A673 (cell line): ENCODE data around the gene IDUA. TPM values are rescaled to one million over a fixed set of nuclear protein-coding genes. Genes with fewer than 3 reads are reported as not detected.

ENCODE experiments used
- BruUV-seq: library from RNA; stranded (reverse); fragments of 400-500 nt; replicated peaks from 2 replicates; lab custom pipeline; 2021; lab: Mats Ljungman, UMichigan
- CTCF ChIA-PET: fragments of 300-600 bp; sonication (Branson Sonifier 250); formaldehyde crosslinking; loops from one replicate; lab custom pipeline; 2022; ENCODE audit warnings: antibody characterized with exemption; lab: Charles Lee
- POLR2A ChIA-PET: fragments of 300-600 bp; sonication (Branson Sonifier 250); formaldehyde crosslinking; loops from one replicate; lab custom pipeline; 2022; ENCODE audit warnings: antibody characterized with exemption; ENCODE audit not compliant: low non-redundant PET; lab: Charles Lee
- DNase-seq: peaks from one replicate; pipeline ENCODE4 v3.0.0-alpha.2; 2015; ENCODE audit warnings: low spot score
- H3K27ac ChIP-seq: fragments of 200-600 bp; sonication (generic); 2 replicates; pipeline ENCODE4 v1.5.1; 2016; ENCODE audit warnings: mixed run types, low read depth, mild to moderate bottlenecking, mixed read lengths, antibody characterized with exemption, low read length; ENCODE audit not compliant: poor library complexity, severe bottlenecking
- H3K27me3 ChIP-seq: fragments of 200-600 bp; sonication (generic); replicated peaks from 2 replicates; pipeline ENCODE4 v1.6.1; 2017; ENCODE audit warnings: mixed run types, low read depth, mild to moderate bottlenecking, mixed read lengths, antibody characterized with exemption, low read length; ENCODE audit not compliant: insufficient read depth, poor library complexity
- H3K36me3 ChIP-seq: fragments of 200-600 bp; sonication (generic); 2 replicates; pipeline ENCODE4 v1.6.1; 2016; ENCODE audit warnings: mixed run types, mild to moderate bottlenecking, mixed read lengths, antibody characterized with exemption, low read length; ENCODE audit not compliant: insufficient read depth, poor library complexity, severe bottlenecking
- H3K4me1 ChIP-seq: fragments of 200-600 bp; sonication (generic); 2 replicates; pipeline ENCODE4 v1.6.1; 2017; ENCODE audit warnings: mixed run types, mild to moderate bottlenecking, mixed read lengths, antibody characterized with exemption, low read length; ENCODE audit not compliant: insufficient read depth, poor library complexity, severe bottlenecking
- H3K4me3 ChIP-seq: fragments of 200-600 bp; sonication (generic); 2 replicates; pipeline ENCODE4 v1.5.1; 2016; ENCODE audit warnings: low read depth, mixed run types, mild to moderate bottlenecking, mixed read lengths, low read length; ENCODE audit not compliant: poor library complexity, severe bottlenecking
- H3K9me3 ChIP-seq: fragments of 200-600 bp; sonication (generic); 2 replicates; pipeline ENCODE4 v1.6.1; 2016; ENCODE audit warnings: mixed run types, low read depth, mild to moderate bottlenecking, mixed read lengths, antibody characterized with exemption, low read length; ENCODE audit not compliant: poor library complexity, severe bottlenecking
- CTCF ChIP-seq: fragments of 300-800, 200-600 bp; sonication (generic); conservative IDR thresholded peaks from 2 replicates; pipeline ENCODE4 v1.5.1; 2017; ENCODE audit warnings: low read depth, mild to moderate bottlenecking, antibody characterized with exemption, low read length, moderate library complexity, mixed read lengths
- EZH2 ChIP-seq: fragments of 200-600 bp; sonication (generic); IDR thresholded peaks from 2 replicates; pipeline ENCODE4 v1.6.1; 2017; ENCODE audit warnings: borderline replicate concordance, low read depth, mild to moderate bottlenecking, mixed read lengths, antibody characterized with exemption, low read length; ENCODE audit not compliant: poor library complexity, severe bottlenecking
- intact Hi-C: fragments of 100-400 bp; cut with micrococcal nuclease; formaldehyde crosslinking; loops from one replicate; pipeline ENCODE4 v1.10.0; 2022; ENCODE audit not compliant: unreplicated experiment
- total RNA-seq: library from RNA; stranded (reverse); gene quantifications from 2 replicates; pipeline ENCODE4 v1.2.3, GENCODE V29; 2021

The IDUA gene
- total RNA-seq, 1 experiment from 2014 or later, result 12.3 TPM

GRCh38 chr4:1004557-1005485 is 18.0 kb downstream of the IDUA start:
- Histone ChIP-seq H3K36me3 (no peaks in the 10 kb centered on the region), H3K9me3 (no peaks in the 10 kb centered on the region), H3K4me3 (no peak overlapping the region), H3K4me1 (peaks cover 4% of the 10 kb centered on the region), H3K27ac (no peak overlapping the region), H3K27me3 (peaks cover 90% of the 10 kb centered on the region)
- CTCF ChIA-PET, result no interaction called here
- POLR2A ChIA-PET, result no interaction called here
- BruUV-seq, result no TSS peak
- intact Hi-C loops, result no loop called here
- TF ChIP-seq CTCF (no peak), EZH2 (no peak)
- no peak for DNase-seq

GRCh38 chr4:1006856-1007255 is 20.0 kb downstream of the IDUA start:
- DNase-seq, result no peak
- Histone ChIP-seq H3K27ac (no peak overlapping the region), H3K4me3 (no peak overlapping the region), H3K27me3 (peaks cover 70% of the 10 kb centered on the region), H3K36me3 (no peaks in the 10 kb centered on the region), H3K4me1 (peaks cover 13% of the 10 kb centered on the region), H3K9me3 (no peaks in the 10 kb centered on the region)
- intact Hi-C loops, result no loop called here
- TF ChIP-seq CTCF (no peak), EZH2 (no peak)
- POLR2A ChIA-PET, result no interaction called here
- BruUV-seq, result no TSS peak
- CTCF ChIA-PET, result no interaction called here

DNA sequence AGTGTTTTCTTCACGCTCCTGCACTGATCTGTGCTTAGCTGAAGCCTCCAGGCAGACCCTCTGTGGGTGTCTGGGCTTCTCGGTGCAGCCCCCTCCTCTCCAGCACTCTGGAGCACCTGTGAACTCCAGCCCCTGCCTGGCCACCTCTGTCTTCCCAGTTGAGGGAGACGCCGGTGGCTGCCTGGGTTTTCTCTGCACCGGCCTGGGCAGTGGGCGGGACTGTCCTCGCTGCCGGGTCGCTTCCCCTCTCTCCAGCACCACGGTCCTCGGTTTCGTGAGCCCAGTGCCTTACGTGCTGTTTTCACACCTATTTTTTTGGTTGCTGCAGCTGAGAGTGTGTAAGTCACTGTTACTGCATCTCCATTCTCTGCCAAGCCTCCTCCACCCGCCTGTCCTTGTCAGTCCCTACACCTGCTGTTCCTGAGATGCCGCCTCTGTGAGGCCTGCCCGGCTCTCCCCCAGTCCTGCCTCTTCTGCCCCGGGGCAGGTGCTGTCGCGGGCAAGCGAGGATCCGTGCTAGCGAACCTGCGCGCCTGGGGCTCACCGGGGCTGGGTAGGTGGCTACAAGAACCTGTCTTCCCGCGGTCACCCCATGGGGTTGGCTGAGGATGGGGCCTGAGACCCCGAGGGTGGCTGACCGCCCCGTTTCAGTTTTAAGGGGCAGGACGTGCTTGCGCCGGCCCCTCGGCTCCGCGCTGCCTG is 22.1 kb downstream of the IDUA start:
- H3K27me3 ChIP-seq, result peaks cover 49% of the 10 kb centered on the region
- CTCF ChIA-PET, result interaction anchor here (0.6 kb wide), 1 partner anchor 1666 kb away, joined by 3 read pairs; no protein-coding TSS in a partner anchor
- intact Hi-C loops, result no loop called here
- no peak overlapping the region for H3K27ac ChIP-seq
- no peaks in the 10 kb centered on the region for H3K9me3 ChIP-seq
- H3K36me3 ChIP-seq, result no peaks in the 10 kb centered on the region
- no peak for TF ChIP-seq CTCF
- TF ChIP-seq EZH2, result no peak
- POLR2A ChIA-PET, result no interaction called here
- DNase-seq, result no peak
- H3K4me1 ChIP-seq, result peaks cover 13% of the 10 kb centered on the region
- H3K4me3 ChIP-seq, result peak overlapping the region; percentile 47
- BruUV-seq, result no TSS peak
